Measurements from ENCODE around the gene SLC25A34. TPM values are rescaled to one million over a fixed set of nuclear protein-coding genes. Genes with fewer than 3 reads are reported as not detected.

Gene SLC25A34
- total RNA-seq, 6 experiments from 2014 or later, result 0.69 to 11.6 (median 3.2) TPM

DNA sequence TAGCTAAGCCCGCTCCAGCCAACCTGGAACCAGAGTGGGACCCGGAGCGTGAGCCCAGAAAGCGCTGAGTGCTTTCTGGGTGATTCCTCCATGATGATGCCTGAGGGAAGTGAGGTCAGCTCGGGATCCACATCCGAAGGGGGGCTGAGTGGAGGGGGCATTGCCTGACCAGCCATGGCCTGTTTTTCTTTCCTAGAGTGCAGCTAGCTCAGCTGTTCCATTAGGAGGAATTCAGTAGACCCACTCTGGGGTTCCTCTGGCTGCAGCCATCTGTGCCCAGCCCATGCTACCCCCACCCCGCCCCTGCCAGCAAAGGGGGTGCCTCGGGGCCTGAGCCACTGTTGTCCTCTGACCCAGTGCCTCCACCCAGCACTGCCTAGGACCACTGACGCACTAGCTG lies 9.6 kb upstream of the SLC25A34 start:
- DNase-seq (no peak), ATAC-seq (no peak)
- intact Hi-C loops (cut with DNase I), result no loop called here
- TF ChIP-seq, protein P1, sequence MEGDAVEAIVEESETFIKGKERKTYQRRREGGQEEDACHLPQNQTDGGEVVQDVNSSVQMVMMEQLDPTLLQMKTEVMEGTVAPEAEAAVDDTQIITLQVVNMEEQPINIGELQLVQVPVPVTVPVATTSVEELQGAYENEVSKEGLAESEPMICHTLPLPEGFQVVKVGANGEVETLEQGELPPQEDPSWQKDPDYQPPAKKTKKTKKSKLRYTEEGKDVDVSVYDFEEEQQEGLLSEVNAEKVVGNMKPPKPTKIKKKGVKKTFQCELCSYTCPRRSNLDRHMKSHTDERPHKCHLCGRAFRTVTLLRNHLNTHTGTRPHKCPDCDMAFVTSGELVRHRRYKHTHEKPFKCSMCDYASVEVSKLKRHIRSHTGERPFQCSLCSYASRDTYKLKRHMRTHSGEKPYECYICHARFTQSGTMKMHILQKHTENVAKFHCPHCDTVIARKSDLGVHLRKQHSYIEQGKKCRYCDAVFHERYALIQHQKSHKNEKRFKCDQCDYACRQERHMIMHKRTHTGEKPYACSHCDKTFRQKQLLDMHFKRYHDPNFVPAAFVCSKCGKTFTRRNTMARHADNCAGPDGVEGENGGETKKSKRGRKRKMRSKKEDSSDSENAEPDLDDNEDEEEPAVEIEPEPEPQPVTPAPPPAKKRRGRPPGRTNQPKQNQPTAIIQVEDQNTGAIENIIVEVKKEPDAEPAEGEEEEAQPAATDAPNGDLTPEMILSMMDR (IDR thresholded peaks at IDR 0.05), result no peak
- TF ChIP-seq POLR2A (IDR thresholded peaks at IDR 0.05), result no peak
- Histone ChIP-seq H3K9me3 (no peaks in the 10 kb centered on the region), H3K27ac (no peak overlapping the region), H3K36me3 (peaks cover 3 to 66% (median 15%) of the 10 kb centered on the region in 4 donors), H3K4me1 (no peaks in the 10 kb centered on the region), H3K4me3 (no peak overlapping the region), H3K27me3 (no peaks in the 10 kb centered on the region)
- 80% methylated on average over 3 of the region's 9 CpGs for WGBS (ENCODE audit: insufficient coverage, low coverage, low lambda C conversion rate, missing lambda C conversion rate)

DNA sequence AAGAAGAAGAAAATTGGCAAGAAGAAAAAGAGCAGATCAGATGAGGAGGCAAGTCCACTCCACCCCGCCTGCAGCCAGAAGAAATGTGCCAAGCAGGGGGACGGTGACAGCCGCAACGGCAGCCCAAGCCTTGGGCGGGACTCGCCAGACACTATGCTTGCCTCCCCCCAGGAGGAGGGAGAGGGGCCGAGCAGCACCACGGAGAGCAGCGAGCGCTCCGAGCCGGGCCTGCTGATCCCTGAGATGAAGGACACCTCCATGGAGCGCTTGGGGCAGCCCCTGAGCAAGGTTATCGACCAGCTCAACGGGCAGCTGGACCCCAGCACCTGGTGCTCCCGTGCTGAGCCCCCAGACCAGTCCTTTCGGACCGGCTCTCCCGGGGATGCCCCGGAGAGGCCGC lies 9.0 kb upstream of the SLC25A34 start:
- intact Hi-C loops (cut with DNase I), result no loop called here
- no peak for DNase-seq

DNA sequence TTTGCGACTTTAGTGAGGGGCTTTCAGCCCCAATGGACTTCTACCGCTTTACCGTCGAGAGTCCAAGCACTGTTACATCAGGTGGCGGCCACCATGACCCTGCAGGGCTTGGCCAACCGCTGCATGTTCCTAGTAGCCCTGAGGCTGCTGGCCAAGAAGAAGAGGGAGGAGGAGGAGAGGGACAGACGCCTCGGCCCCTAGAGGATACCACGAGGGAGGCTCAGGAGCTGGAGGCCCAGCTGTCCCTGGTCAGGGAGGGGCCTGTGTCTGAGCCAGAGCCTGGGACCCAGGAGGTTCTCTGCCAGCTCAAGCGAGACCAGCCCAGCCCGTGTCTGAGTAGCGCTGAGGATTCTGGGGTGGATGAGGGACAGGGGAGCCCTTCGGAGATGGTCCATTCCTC lies 8.6 kb upstream of the SLC25A34 start:
- DNase-seq, result no peak
- no peak overlapping the region for H3K27ac ChIP-seq

More for the DNA sequence above, 9.0 kb upstream of the SLC25A34 start:
- no peak for ATAC-seq
- no peak for TF ChIP-seq POLR2A (IDR thresholded peaks at IDR 0.05)
- H3K27ac ChIP-seq, result no peak overlapping the region
- H3K36me3 ChIP-seq, result peaks cover 3 to 64% (median 15%) of the 10 kb centered on the region in 4 donors
- H3K4me1 ChIP-seq, result no peaks in the 10 kb centered on the region
- H3K9me3 ChIP-seq, result no peaks in the 10 kb centered on the region
- no peaks in the 10 kb centered on the region for H3K27me3 ChIP-seq
- no peak overlapping the region for H3K4me3 ChIP-seq
- 35% methylated on average over 2 of the region's 21 CpGs for WGBS (ENCODE audit: insufficient coverage, low coverage, low lambda C conversion rate, missing lambda C conversion rate)

DNA sequence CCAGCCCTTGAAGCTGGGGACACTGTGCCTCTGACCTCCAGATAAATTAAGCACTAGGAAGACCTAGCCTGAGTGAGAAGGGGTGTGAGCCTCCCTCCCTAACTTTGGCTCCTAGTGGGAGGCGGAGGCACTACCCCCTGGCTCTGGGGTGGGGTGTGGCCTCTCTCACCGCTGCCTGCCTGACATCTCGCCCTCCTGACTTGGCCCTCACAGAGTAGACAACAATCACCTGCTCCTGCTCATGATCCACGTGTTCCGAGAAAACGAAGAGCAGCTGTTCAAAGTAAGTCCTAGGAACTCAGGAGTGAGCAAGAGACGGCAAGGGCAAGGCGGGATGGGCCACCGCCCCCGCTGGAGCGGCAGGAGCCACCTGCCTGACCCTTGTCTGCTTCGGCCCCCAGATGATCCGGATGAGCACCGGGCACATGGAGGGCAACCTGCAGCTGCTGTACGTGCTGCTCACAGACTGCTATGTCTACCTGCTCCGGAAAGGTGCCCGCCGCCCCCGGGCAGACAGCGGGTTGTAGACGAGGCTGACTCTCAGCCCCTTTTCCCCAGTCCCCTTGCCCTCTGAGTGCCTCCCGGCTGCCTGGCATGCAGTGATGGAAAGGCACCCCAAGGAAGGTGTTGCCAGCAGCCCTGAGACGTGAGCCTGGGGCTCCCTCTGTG lies 8.1 kb upstream of the SLC25A34 start:
- WGBS (ENCODE audit: insufficient coverage, low coverage, low lambda C conversion rate, missing lambda C conversion rate), result no CpG with 5 or more reads among the region's 23 CpGs
- H3K9me3 ChIP-seq, result no peaks in the 10 kb centered on the region
- H3K36me3 ChIP-seq, result peaks cover 3 to 72% (median 15%) of the 10 kb centered on the region in 4 donors
- no peaks in the 10 kb centered on the region for H3K4me1 ChIP-seq
- DNase-seq (no peak), ATAC-seq (no peak)
- no peak overlapping the region for H3K4me3 ChIP-seq
- H3K27me3 ChIP-seq, result no peaks in the 10 kb centered on the region
- no peak overlapping the region for H3K27ac ChIP-seq
- TF ChIP-seq POLR2A (IDR thresholded peaks at IDR 0.05), result no peak
- TF ChIP-seq, protein P1 (IDR thresholded peaks at IDR 0.05), result no peak
- intact Hi-C loops (cut with DNase I), result no loop called here

More for the DNA sequence above, 8.6 kb upstream of the SLC25A34 start:
- TF ChIP-seq POLR2A (IDR thresholded peaks at IDR 0.05), result no peak
- H3K27me3 ChIP-seq, result no peaks in the 10 kb centered on the region
- WGBS (ENCODE audit: insufficient coverage, low coverage, low lambda C conversion rate, missing lambda C conversion rate), result 96% methylated on average over 4 of the region's 13 CpGs
- H3K36me3 ChIP-seq, result peaks cover 3 to 68% (median 15%) of the 10 kb centered on the region in 4 donors
- H3K9me3 ChIP-seq, result no peaks in the 10 kb centered on the region
- H3K4me3 ChIP-seq, result no peak overlapping the region
- intact Hi-C loops (cut with DNase I), result no loop called here
- H3K4me1 ChIP-seq, result no peaks in the 10 kb centered on the region
- no peak for ATAC-seq

DNA sequence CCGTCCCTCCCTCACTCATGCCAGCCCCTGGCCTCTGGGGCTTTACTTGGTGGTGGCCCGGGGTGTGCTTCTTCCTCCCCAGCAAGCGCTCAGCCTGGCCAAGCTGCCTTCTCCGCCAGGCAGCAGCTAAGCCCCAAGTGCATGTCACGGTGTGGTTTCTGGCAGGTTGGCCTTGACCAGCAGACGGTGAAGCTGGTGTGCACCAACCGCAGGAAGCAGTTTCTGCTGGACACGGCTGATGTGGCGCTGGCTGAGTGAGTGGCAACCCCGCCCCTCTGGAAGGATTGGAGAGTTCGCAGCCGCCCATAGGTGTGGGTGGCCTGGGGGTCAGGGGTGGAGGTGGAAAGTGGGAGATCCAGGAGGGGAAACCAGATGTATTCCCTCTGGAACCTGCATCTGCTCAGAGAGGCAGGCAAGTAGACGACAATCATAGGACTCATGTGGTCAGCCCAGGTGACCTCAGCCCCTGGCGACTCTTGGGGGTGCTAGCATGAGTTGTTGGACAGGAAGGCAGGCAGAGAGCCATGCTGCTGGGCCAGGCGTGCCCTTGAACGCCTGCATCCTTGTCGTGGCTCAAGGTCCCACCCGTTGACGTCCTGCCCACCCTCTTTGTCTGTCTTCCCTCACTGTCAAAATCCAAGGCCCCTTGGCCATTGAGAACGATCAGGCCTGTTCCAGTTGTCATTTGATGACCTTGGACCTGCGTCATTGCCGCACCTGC lies 7.0 kb upstream of the SLC25A34 start:
- TF ChIP-seq POLR2A (IDR thresholded peaks at IDR 0.05), result no peak
- TF ChIP-seq, protein P1 (IDR thresholded peaks at IDR 0.05), result no peak
- H3K27me3 ChIP-seq, result no peaks in the 10 kb centered on the region
- intact Hi-C loops (cut with DNase I), result no loop called here
- H3K9me3 ChIP-seq, result no peaks in the 10 kb centered on the region
- H3K4me1 ChIP-seq, result no peaks in the 10 kb centered on the region
- H3K36me3 ChIP-seq, result peaks cover 3 to 83% (median 18%) of the 10 kb centered on the region in 4 donors
- H3K27ac ChIP-seq, result no peak overlapping the region
- no peak overlapping the region for H3K4me3 ChIP-seq
- no peak for ATAC-seq
- DNase-seq, result no peak
- WGBS (ENCODE audit: insufficient coverage, low coverage, low lambda C conversion rate, missing lambda C conversion rate), result 97% methylated on average over 3 of the region's 22 CpGs
